Esophagus muscularis mucosa (tissue), 4 donors: ENCODE measurements around the gene PRDX3.

ENCODE experiments used
- EP300 ChIP-seq: sonication (generic); formaldehyde crosslinking; IDR thresholded peaks from one replicate; pipeline ENCODE4 v1.6.1; 2017; ENCODE audit warnings: antibody characterized with exemption
- POLR2AphosphoS5 ChIP-seq, 2 donors: sonication (generic); formaldehyde crosslinking; IDR thresholded peaks; one replicate each; pipeline ENCODE4 v1.6.1; 2017; ENCODE audit warnings: antibody characterized with exemption in 2 of 2
- TF ChIP-seq, protein P1 (sequence below), 3 experiments: fragments of 200-600 bp in 2 of 3; fragments of 450-650 bp in 1 of 3; sonication (generic) in 2 of 3; IDR thresholded peaks; one replicate each; pipeline ENCODE4 v1.5.1; 2017 to 2019; ENCODE audit warnings: antibody characterized with exemption in 3 of 3, mild to moderate bottlenecking in 2 of 3, moderate library complexity in 1 of 3

DNA sequence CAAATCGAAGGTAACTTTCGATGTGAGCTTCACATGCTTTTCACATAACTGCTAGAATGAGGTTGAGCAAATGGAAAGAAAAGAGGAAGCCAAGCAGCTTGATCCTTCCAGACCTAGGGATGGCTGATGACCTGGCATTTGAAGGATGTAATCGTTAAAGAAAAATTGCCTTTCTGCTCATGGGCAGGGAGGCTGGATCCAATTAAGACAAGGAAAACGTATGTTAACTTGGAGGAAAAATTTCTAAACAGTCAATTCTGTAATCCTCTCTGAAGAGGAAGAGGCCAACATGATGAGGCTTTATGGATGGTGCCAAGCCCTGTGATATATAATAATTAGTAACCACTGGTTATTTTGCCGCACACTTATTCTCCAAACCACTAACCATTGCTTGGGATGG lies 41.3 kb upstream of the PRDX3 start:
- TF ChIP-seq EP300 = no peak
- TF ChIP-seq, protein P1, sequence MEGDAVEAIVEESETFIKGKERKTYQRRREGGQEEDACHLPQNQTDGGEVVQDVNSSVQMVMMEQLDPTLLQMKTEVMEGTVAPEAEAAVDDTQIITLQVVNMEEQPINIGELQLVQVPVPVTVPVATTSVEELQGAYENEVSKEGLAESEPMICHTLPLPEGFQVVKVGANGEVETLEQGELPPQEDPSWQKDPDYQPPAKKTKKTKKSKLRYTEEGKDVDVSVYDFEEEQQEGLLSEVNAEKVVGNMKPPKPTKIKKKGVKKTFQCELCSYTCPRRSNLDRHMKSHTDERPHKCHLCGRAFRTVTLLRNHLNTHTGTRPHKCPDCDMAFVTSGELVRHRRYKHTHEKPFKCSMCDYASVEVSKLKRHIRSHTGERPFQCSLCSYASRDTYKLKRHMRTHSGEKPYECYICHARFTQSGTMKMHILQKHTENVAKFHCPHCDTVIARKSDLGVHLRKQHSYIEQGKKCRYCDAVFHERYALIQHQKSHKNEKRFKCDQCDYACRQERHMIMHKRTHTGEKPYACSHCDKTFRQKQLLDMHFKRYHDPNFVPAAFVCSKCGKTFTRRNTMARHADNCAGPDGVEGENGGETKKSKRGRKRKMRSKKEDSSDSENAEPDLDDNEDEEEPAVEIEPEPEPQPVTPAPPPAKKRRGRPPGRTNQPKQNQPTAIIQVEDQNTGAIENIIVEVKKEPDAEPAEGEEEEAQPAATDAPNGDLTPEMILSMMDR (IDR thresholded peaks at IDR 0.05) = no peak
- no peak for TF ChIP-seq POLR2AphosphoS5 (IDR thresholded peaks at IDR 0.05)
